NB4 (cell line): ENCODE data around the gene RGS16.

ENCODE experiments used
- MYC ChIP-seq: IDR thresholded peaks from 2 replicates; pipeline ENCODE4 v1.6.1; 2011; ENCODE audit warnings: low read depth, low read length
- TF ChIP-seq, protein P1 (sequence below): IDR thresholded peaks from one replicate; pipeline ENCODE4 v1.5.1; 2012; ENCODE audit warnings: low read depth, low read length

DNA sequence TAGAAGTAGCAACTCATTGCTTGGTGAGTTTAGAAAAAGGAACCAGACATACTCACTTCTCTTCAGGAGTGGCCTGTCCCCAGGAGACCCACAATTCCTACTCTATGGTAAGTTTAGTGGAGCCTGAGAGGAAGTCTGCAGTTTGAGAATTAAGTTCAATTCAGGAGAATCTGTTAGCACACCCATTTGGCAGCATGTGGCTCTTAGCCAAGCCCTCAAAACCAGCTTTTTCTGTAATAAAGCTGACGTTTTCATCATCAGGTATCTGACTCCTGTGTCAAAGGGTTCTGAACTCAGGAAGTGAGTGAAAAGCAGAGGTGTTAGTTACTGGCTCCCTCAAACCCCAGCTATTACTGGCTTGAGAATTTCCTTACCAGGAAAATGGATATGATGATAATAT lies 20.4 kb upstream of the RGS16 start:
- TF ChIP-seq, protein P1, sequence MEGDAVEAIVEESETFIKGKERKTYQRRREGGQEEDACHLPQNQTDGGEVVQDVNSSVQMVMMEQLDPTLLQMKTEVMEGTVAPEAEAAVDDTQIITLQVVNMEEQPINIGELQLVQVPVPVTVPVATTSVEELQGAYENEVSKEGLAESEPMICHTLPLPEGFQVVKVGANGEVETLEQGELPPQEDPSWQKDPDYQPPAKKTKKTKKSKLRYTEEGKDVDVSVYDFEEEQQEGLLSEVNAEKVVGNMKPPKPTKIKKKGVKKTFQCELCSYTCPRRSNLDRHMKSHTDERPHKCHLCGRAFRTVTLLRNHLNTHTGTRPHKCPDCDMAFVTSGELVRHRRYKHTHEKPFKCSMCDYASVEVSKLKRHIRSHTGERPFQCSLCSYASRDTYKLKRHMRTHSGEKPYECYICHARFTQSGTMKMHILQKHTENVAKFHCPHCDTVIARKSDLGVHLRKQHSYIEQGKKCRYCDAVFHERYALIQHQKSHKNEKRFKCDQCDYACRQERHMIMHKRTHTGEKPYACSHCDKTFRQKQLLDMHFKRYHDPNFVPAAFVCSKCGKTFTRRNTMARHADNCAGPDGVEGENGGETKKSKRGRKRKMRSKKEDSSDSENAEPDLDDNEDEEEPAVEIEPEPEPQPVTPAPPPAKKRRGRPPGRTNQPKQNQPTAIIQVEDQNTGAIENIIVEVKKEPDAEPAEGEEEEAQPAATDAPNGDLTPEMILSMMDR, result no peak
- no peak for TF ChIP-seq MYC
